Thoracic aorta (tissue), 2 donors: ENCODE data around the gene CDADC1. TPM values are rescaled to one million over a fixed set of nuclear protein-coding genes. Genes with fewer than 3 reads are reported as not detected.
A peak's percentile ranks its signal among the peaks of the same experiment; 100 is the strongest.
"Not testable (repeated sequence)": the region's sequence is repeated elsewhere in the genome, so short reads cannot be mapped to it uniquely, and the experiment has no call there.

Experiments
- ATAC-seq: fragments of 150-250 bp; one replicate; pipeline ENCODE4 v1.8.0; 2017; ENCODE audit warnings: low read depth; ENCODE audit not compliant: insufficient number of reproducible peaks, low FRiP score
- DNase-seq: peaks from one replicate; pipeline ENCODE4 v3.0.0-alpha.2; 2020; ENCODE audit warnings: low spot score
- H3K27ac ChIP-seq, 2 donors: fragments of 200-600 bp; sonication (generic); 1 replicate in 1 of 2; 2 replicates in 1 of 2; pipeline ENCODE4 v1.5.1; 2016; ENCODE audit warnings: mild to moderate bottlenecking in 2 of 2, moderate library complexity in 2 of 2
- H3K27me3 ChIP-seq: fragments of 200-600 bp; sonication (generic); replicated peaks from 2 replicates; pipeline ENCODE4 v1.6.0; 2016; ENCODE audit warnings: mild to moderate bottlenecking; ENCODE audit not compliant: insufficient read depth
- H3K36me3 ChIP-seq: fragments of 200-600 bp; sonication (generic); one replicate; pipeline ENCODE4 v1.5.1; 2016
- H3K4me1 ChIP-seq, 2 donors: fragments of 200-600 bp; sonication (generic); 1 replicate in 1 of 2; 2 replicates in 1 of 2; pipeline versions ENCODE4 v1.5.1 to v1.6.0; 2016; ENCODE audit warnings: low read depth in 2 of 2, mild to moderate bottlenecking in 1 of 2; ENCODE audit not compliant: control insufficient read depth in 1 of 2
- H3K4me3 ChIP-seq: fragments of 200-600 bp; sonication (generic); 2 replicates; pipeline ENCODE4 v1.5.1; 2016; ENCODE audit warnings: mild to moderate bottlenecking
- H3K9me3 ChIP-seq: fragments of 200-600 bp; sonication (generic); 2 replicates; pipeline ENCODE4 v1.5.1; 2016
- total RNA-seq, 2 donors: library from RNA; depleted of rRNA; stranded (reverse); fragments of >200 nt; gene quantifications; one replicate each; pipeline versions ENCODE4 v1.1.0 to v1.2.3, GENCODE V29; 2016
- TF ChIP-seq, protein P1 (sequence below): fragments of 200-600 bp; sonication (generic); IDR thresholded peaks from one replicate; pipeline ENCODE4 v1.5.1; 2019; ENCODE audit warnings: antibody characterized with exemption

CDADC1 gene
- total RNA-seq, 2 donors from 2014 or later: 12.8 to 18.5 TPM

DNA sequence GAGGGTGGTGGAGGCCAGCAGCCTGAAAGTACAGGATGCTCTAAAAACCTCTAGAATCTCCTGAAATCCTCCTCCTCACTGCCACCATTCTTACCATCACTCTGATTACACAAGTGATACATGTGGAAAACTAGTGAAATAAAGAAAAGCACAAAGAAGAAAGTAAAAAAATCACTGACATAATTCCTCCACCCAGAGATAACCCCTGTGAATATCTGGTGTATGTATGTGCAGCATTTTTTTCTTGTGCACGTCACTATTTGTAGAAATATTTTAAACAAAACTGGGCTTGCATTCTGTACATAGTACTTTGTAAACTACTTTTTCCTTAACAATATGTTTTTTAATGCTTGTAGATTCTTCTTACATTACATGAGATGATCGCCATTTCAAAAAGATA is 73.2 kb downstream of the CDADC1 start:
- ATAC-seq (no peak), DNase-seq (no peak)
- no peaks in the 10 kb centered on the region for H3K9me3 ChIP-seq
- TF ChIP-seq, protein P1, sequence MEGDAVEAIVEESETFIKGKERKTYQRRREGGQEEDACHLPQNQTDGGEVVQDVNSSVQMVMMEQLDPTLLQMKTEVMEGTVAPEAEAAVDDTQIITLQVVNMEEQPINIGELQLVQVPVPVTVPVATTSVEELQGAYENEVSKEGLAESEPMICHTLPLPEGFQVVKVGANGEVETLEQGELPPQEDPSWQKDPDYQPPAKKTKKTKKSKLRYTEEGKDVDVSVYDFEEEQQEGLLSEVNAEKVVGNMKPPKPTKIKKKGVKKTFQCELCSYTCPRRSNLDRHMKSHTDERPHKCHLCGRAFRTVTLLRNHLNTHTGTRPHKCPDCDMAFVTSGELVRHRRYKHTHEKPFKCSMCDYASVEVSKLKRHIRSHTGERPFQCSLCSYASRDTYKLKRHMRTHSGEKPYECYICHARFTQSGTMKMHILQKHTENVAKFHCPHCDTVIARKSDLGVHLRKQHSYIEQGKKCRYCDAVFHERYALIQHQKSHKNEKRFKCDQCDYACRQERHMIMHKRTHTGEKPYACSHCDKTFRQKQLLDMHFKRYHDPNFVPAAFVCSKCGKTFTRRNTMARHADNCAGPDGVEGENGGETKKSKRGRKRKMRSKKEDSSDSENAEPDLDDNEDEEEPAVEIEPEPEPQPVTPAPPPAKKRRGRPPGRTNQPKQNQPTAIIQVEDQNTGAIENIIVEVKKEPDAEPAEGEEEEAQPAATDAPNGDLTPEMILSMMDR: no peak
- peak overlapping the region in 1 of 2 donors; percentile 44 for H3K27ac ChIP-seq
- H3K4me3 ChIP-seq: no peak overlapping the region
- H3K27me3 ChIP-seq: no peaks in the 10 kb centered on the region
- peaks cover 8% of the 10 kb centered on the region for H3K36me3 ChIP-seq
- H3K4me1 ChIP-seq: peaks cover 6 to 12% of the 10 kb centered on the region in 2 donors

DNA sequence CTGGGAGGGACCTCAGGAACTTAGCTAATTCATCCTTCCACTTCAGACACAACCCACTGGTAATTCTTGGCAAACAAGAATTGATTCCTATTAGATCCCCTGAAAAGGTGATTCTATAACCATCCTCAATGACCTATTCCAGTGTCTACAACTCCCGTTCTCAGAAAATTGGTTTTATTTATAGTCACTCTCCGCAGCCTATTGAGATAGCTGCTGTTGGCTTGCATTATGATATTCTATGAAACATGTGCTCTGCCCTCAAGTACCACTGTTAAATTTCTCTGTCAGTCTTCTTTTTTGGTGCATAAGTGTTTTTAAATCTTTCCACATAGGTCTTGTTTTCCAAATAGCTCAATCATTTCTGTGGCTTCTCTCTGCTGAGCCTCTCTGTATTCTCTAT is 75.0 kb downstream of the CDADC1 start:
- no peak overlapping the region for H3K27ac ChIP-seq
- TF ChIP-seq, protein P1: no peak
- ATAC-seq: no peak

DNA sequence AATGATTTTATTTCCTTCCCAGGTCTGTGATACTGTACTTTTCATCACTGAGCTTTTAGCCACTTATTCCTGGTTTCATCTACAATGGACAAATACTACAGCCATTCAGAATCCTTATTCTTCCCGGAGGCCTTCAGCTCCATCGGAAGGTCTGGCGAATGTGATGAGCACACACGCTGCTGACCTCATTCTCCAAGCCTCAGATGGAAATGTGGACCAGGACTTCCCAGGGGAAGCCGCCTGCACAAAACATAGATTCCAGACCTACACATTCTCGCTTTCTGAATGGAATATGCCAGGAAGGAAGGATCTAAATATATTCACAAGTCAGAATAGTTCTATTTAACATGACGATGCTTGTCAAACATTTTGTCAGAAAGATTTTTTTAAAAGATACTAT is 75.6 kb downstream of the CDADC1 start:
- Histone ChIP-seq H3K36me3 (peaks cover 8% of the 10 kb centered on the region), H3K4me3 (no peak overlapping the region), H3K4me1 (peaks cover 8 to 29% of the 10 kb centered on the region in 2 donors), H3K27ac (no peak overlapping the region), H3K27me3 (no peaks in the 10 kb centered on the region), H3K9me3 (no peaks in the 10 kb centered on the region)
- TF ChIP-seq, protein P1: no peak
- no peak for DNase-seq
- ATAC-seq: no peak

More for the DNA sequence above, 75.0 kb downstream of the CDADC1 start:
- DNase-seq: no peak
- Histone ChIP-seq H3K4me3 (no peak overlapping the region), H3K36me3 (peaks cover 8% of the 10 kb centered on the region), H3K9me3 (no peaks in the 10 kb centered on the region), H3K27me3 (no peaks in the 10 kb centered on the region), H3K4me1 (peaks cover 8 to 29% of the 10 kb centered on the region in 2 donors)

DNA sequence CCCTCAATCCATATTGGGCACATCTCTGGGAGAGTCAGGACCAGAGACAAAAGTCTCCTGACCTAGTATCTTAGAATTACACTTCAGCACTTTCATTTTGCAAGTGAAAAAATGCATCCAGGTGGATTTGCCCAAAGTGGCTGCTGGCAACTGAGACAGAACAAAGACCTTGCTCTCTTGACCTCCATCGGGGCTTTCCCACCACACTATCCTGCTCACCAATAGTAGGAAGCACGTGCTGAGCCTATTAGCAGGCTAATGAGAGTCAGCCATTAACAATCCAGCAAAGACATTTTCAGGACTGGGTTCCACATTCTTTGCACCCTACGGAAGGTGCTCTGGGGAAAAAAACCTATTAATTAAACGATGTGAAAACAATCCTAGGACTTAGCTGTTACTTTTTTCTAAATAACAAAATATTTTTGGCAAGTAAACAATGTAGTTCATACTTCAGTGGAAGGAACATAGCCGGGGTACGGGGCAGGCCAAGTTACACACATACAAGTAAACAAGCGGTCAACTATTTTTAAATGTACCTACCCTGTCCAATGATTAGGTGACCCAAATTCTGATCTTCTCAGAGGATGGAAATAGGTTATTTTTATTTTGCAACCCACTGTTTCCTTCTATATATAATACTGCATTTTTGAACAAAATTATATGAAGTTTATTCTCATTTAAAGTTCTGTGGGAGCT is 78.6 kb downstream of the CDADC1 start:
- H3K36me3 ChIP-seq: peaks cover 8% of the 10 kb centered on the region
- peak overlapping the region; percentile 66 to 88 for H3K27ac ChIP-seq
- H3K27me3 ChIP-seq: no peaks in the 10 kb centered on the region
- ATAC-seq (no peak), DNase-seq (no peak)
- H3K9me3 ChIP-seq: no peaks in the 10 kb centered on the region
- TF ChIP-seq, protein P1: no peak
- H3K4me1 ChIP-seq: peaks cover 5 to 26% of the 10 kb centered on the region in 2 donors
- H3K4me3 ChIP-seq: peak overlapping the region; percentile 46

DNA sequence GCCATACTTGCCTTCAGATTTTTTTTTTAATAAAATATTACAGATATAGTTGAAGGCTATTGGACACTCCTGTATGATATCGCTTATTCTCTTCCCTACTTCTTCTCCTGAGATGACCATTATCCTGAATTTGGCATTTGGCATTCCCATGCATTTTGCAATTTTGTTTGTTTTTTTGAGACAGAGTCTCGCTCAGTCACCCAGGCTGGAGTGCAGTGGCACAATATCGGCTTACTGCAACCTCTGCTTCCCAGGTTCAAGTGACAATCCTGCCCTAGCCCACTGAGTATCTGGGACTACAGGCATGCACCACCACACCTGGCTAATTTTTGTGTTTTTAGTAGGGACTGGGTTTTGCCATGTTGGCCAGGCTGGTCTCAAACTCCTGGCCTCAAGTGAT is 79.4 kb downstream of the CDADC1 start:
- not testable (repeated sequence) for DNase-seq, H3K36me3 ChIP-seq, H3K27me3 ChIP-seq, H3K9me3 ChIP-seq, ATAC-seq, H3K4me3 ChIP-seq
- H3K27ac ChIP-seq: peak overlapping the region in 1 of 2 donors; percentile 88
- peaks cover 5 to 26% of the 10 kb centered on the region in 2 donors for H3K4me1 ChIP-seq
